ENCODE measurements around the gene KCNT1.

Gene KCNT1

DNA sequence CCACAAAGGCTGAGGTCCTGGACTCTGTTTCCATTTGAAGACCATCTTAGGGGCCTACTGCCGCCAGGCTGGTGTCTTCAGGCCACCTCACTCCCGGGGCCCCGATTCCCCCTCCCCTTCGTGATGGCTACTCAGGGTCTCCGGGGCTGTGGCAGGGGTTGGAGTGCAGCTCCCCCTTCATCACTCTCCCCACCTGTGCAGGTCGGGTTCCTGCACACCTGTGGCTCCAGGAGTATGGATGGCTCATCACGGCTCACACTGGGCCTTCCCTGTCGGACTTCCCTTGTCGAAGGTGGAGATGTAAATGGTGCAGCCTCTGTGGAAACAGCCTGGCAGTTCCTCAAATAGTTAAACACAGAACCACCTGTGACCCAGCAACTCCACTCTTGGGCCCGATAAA, 27.0 kb upstream of the KCNT1 start:
- H3K4me3 ChIP-seq (ENCODE audit: low read depth in 1 of 2, low read length in 2 of 2): no peak overlapping the region
- no peaks in the 10 kb centered on the region for H3K9me3 ChIP-seq (ENCODE audit: low read length)
- no peak overlapping the region for H3K27ac ChIP-seq (ENCODE audit: low read depth, low read length)
- no peak overlapping the region for H3K9ac ChIP-seq (ENCODE audit: low read length)
- no peaks in the 10 kb centered on the region for H3K36me3 ChIP-seq (ENCODE audit: insufficient read depth, low read length)
- H3K4me1 ChIP-seq (ENCODE audit: insufficient read depth, low read length): no peaks in the 10 kb centered on the region
- H3K27me3 ChIP-seq (ENCODE audit: control insufficient read depth in 1 of 2, insufficient read depth in 2 of 2, low read length in 2 of 2): peaks cover 0 to under 1% of the 10 kb centered on the region in 2 donors

DNA sequence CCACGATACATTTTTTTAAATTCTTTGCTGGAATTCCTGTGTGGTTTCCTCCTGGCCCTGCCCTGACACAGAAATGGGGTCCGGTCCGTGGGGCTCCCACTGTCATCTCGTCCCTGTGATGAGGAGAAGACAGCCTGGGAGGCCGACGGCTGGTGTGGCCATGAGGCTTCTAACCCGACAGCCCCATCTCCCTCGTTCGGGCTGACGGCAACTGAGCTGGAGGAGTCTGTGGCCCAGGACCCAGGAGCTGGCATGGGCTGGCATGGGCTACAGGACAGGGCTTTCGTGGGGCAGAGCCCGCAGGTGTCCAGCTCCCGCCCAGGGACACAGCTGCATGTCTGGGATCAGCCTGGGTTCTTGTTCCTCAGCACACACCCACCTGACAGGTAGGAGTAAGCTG, 25.1 kb upstream of the KCNT1 start:
- no peak overlapping the region for H3K27ac ChIP-seq (ENCODE audit: low read depth, low read length)
- no peaks in the 10 kb centered on the region for H3K27me3 ChIP-seq (ENCODE audit: control insufficient read depth in 1 of 2, insufficient read depth in 2 of 2, low read length in 2 of 2)
- no peaks in the 10 kb centered on the region for H3K4me1 ChIP-seq (ENCODE audit: insufficient read depth, low read length)
- no peak overlapping the region for H3K4me3 ChIP-seq (ENCODE audit: low read depth in 1 of 2, low read length in 2 of 2)
- no peaks in the 10 kb centered on the region for H3K9me3 ChIP-seq (ENCODE audit: low read length)
- H3K9ac ChIP-seq (ENCODE audit: low read length): no peak overlapping the region
- no peaks in the 10 kb centered on the region for H3K36me3 ChIP-seq (ENCODE audit: insufficient read depth, low read length)

DNA sequence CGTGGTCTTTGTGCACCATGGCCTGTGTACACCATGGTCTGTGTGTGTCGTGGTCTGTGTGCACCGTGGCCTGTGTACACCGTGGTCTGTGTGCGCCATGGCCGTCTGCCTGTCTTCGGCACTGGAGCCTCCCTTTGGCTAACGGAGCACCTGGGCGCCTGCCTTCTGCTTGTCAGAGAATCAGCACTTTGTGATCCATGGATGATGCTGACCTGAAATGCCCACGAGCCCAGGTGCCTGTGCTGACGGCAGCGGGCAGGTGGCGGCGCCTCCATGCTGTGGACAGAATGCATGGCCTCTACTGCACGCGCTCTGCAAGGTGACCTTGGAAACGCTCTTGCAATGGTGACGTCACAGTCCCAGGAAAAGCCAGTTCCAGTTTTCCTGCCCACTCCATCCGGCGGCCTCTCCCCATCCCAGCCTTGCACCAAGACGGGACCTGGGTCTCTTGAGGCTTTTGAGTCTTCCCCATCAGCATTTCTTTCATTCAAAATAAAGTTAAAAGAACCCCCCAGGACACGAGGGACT, 24.3 kb upstream of the KCNT1 start:
- no peaks in the 10 kb centered on the region for H3K4me1 ChIP-seq (ENCODE audit: insufficient read depth, low read length)
- H3K27me3 ChIP-seq (ENCODE audit: control insufficient read depth in 1 of 2, insufficient read depth in 2 of 2, low read length in 2 of 2): no peaks in the 10 kb centered on the region

DNA sequence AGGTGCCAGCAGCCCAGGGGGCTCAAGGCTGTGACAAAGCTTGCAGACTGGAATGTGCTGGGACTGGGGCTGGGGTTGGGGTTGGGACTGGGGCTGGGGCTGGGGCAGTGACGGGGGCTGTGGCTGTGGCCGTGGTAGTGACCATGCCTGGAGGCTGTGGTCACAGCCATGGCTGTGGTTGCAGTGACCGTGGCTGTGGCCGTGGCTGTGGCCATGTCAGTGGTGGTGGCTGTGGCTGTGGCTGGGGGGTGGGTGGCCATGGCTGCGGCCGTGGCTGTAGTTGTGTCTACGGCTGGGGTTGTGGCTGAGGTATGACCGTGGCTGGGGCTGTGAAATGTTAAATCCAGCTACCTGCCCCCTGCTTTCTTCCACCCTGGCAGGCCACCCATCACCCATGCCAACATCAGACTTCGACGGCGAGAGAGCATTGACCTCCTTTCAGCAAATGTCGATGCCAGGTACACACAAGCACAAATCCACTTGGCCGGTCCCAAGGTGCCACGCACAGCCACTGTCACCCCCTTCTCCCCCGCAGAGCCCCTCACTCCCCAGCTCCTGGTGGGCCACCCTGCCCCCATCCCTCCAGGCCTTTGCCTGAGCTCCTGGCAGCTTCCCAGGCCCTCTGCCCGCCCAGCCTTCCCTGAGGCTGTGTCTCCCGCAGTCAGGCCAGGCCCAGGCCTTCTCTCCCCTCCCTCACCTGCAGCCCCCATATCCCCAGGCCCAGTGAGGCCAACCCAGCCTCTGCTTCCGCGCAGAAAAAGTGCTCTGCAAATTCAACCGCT, 23.6 kb upstream of the KCNT1 start:
- Histone ChIP-seq H3K9ac (ENCODE audit: low read length) (no peak overlapping the region), H3K4me1 (ENCODE audit: insufficient read depth, low read length) (no peaks in the 10 kb centered on the region), H3K9me3 (ENCODE audit: low read length) (no peaks in the 10 kb centered on the region), H3K36me3 (ENCODE audit: insufficient read depth, low read length) (no peaks in the 10 kb centered on the region), H3K27ac (ENCODE audit: low read depth, low read length) (no peak overlapping the region), H3K27me3 (ENCODE audit: control insufficient read depth in 1 of 2, insufficient read depth in 2 of 2, low read length in 2 of 2) (peaks cover 0 to 5% of the 10 kb centered on the region in 2 donors), H3K4me3 (ENCODE audit: low read depth in 1 of 2, low read length in 2 of 2) (no peak overlapping the region)

More for the DNA sequence above, 24.3 kb upstream of the KCNT1 start:
- Histone ChIP-seq H3K4me3 (ENCODE audit: low read depth in 1 of 2, low read length in 2 of 2) (no peak overlapping the region), H3K9ac (ENCODE audit: low read length) (no peak overlapping the region), H3K27ac (ENCODE audit: low read depth, low read length) (no peak overlapping the region), H3K36me3 (ENCODE audit: insufficient read depth, low read length) (no peaks in the 10 kb centered on the region), H3K9me3 (ENCODE audit: low read length) (no peaks in the 10 kb centered on the region)

DNA sequence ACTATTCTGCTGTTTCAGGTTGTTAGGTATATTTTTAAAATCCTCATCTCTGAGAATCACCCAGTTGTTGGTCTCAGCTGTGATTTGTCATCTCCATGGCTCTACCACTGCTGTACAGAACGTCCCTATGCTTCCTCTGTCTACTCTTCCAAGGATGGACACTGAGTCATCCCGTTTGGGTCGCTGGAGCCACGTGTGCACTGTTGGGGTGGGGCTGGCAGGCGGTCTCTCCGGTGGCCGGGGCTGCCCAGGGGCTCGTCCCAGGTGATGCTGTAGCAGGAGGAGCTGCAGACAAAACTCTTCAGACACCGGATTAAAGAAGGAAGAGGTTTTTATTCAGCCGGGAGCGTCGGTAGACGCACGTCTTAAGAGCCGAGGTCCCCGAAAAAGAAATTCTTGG, 21.9 kb upstream of the KCNT1 start:
- H3K27me3 ChIP-seq (ENCODE audit: control insufficient read depth in 1 of 2, insufficient read depth in 2 of 2, low read length in 2 of 2): peaks cover 0 to 11% of the 10 kb centered on the region in 2 donors
- H3K9me3 ChIP-seq (ENCODE audit: low read length): no peaks in the 10 kb centered on the region
- H3K4me1 ChIP-seq (ENCODE audit: insufficient read depth, low read length): no peaks in the 10 kb centered on the region
- H3K9ac ChIP-seq (ENCODE audit: low read length): no peak overlapping the region
- no peaks in the 10 kb centered on the region for H3K36me3 ChIP-seq (ENCODE audit: insufficient read depth, low read length)
- no peak overlapping the region for H3K4me3 ChIP-seq (ENCODE audit: low read depth in 1 of 2, low read length in 2 of 2)
- no peak overlapping the region for H3K27ac ChIP-seq (ENCODE audit: low read depth, low read length)

DNA sequence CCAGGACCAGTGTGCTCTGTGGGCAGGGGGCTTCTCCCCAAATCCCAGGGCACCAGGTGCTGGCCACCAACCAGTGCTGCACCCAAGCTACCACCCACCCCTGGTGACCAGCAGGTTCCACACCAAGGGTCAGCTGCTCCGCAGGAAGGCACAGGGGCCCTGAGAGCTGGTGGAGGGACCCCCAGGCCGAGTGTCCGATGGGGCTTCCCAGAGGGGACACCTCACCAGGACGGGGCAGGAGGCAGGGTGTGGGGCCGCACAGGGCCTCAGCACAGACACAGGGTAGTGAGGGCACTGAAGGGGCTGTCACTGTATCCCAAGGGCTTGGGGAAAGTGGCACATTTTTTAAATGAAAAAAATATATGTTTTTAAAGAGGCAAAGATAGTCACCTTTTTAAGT, 20.8 kb upstream of the KCNT1 start:
- H3K4me1 ChIP-seq (ENCODE audit: insufficient read depth, low read length): no peaks in the 10 kb centered on the region
- H3K36me3 ChIP-seq (ENCODE audit: insufficient read depth, low read length): no peaks in the 10 kb centered on the region
- H3K4me3 ChIP-seq (ENCODE audit: low read depth in 1 of 2, low read length in 2 of 2): no peak overlapping the region
- peaks cover 0 to 11% of the 10 kb centered on the region in 2 donors for H3K27me3 ChIP-seq (ENCODE audit: control insufficient read depth in 1 of 2, insufficient read depth in 2 of 2, low read length in 2 of 2)
- H3K9ac ChIP-seq (ENCODE audit: low read length): no peak overlapping the region
- H3K9me3 ChIP-seq (ENCODE audit: low read length): no peaks in the 10 kb centered on the region
- no peak overlapping the region for H3K27ac ChIP-seq (ENCODE audit: low read depth, low read length)

DNA sequence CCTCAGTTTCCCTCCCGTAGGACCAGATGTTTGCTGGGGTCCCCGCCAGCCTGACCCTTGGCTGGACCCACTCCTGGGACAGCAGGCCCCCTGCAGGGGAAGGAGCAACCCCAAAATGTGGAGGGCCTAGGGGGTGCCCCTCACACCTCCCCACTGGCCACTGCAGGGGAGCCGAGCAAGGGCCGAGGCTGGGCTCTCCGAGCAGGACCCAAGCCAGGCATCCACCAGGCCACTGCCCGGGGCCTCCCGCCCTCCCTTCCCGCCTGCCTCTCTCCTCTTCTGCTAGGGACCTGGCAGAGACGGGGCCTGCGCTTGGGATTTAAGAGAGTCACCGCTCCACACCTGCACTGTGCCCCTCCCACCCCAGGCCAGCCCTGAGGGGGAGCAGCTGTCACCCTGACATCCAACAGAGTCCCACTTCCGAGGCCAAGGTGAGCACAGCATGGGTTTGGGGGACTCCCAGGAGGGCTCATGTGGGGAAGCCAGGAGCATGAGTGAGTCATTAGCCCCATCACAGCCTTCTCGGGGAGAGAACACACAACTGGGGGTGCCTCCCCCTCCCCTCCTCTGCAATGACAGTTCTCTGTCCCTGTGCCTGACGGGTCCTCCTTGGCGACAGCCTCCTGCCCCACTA, 18.5 kb upstream of the KCNT1 start:
- peaks cover 0 to 11% of the 10 kb centered on the region in 2 donors for H3K27me3 ChIP-seq (ENCODE audit: control insufficient read depth in 1 of 2, insufficient read depth in 2 of 2, low read length in 2 of 2)

DNA sequence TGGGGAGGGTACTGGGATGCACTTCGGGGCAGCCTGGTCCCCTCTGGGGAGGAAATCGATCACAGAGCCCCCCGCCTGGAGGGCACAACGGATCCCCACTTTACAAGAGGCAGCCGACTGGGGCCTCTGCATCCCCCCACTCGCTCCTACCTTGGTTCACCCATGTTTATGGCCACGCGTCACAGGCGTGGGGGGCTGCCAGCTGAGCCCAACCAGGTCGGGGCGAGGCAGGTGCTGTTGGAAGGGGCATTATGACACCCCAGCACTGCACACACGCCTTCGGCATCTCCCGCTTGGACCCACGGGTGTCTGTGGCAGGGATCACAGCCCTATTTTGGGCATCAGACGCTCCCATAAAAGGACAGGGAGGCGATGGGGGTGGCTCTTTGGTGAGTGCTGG, 17.3 kb upstream of the KCNT1 start:
- H3K4me1 ChIP-seq (ENCODE audit: insufficient read depth, low read length): no peaks in the 10 kb centered on the region
- H3K27me3 ChIP-seq (ENCODE audit: control insufficient read depth in 1 of 2, insufficient read depth in 2 of 2, low read length in 2 of 2): peaks cover 0 to 17% of the 10 kb centered on the region in 2 donors

More for the DNA sequence above, 18.5 kb upstream of the KCNT1 start:
- H3K4me3 ChIP-seq (ENCODE audit: low read depth in 1 of 2, low read length in 2 of 2): no peak overlapping the region
- H3K4me1 ChIP-seq (ENCODE audit: insufficient read depth, low read length): no peaks in the 10 kb centered on the region
- no peak overlapping the region for H3K27ac ChIP-seq (ENCODE audit: low read depth, low read length)
- H3K36me3 ChIP-seq (ENCODE audit: insufficient read depth, low read length): no peaks in the 10 kb centered on the region
- H3K9me3 ChIP-seq (ENCODE audit: low read length): no peaks in the 10 kb centered on the region
- no peak overlapping the region for H3K9ac ChIP-seq (ENCODE audit: low read length)

DNA sequence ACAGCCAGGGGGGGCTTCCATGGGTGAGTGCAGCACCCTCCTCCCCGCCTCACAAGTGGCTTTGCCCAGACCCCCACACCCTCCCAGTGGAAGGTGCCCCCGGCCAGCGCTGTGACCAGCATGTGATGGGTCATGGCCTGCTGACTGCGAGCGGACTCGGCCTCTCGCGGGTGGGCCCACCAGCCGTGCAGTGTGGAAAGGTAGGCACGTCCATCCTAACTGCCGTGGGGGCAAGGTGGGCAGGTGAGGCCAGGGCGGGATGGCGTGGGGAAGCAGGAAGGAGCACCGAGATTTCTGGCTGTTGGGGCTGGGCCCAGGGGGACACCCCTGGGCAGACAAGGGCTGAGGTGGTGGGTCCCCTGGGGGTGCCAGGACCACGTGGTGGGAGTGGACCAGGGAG, 14.8 kb upstream of the KCNT1 start:
- Histone ChIP-seq H3K9ac (ENCODE audit: low read length) (no peak overlapping the region), H3K36me3 (ENCODE audit: insufficient read depth, low read length) (no peaks in the 10 kb centered on the region), H3K9me3 (ENCODE audit: low read length) (no peaks in the 10 kb centered on the region), H3K4me3 (ENCODE audit: low read depth in 1 of 2, low read length in 2 of 2) (no peak overlapping the region), H3K4me1 (ENCODE audit: insufficient read depth, low read length) (no peaks in the 10 kb centered on the region), H3K27me3 (ENCODE audit: control insufficient read depth in 1 of 2, insufficient read depth in 2 of 2, low read length in 2 of 2) (peaks cover 0 to 17% of the 10 kb centered on the region in 2 donors), H3K27ac (ENCODE audit: low read depth, low read length) (no peak overlapping the region)

More for the DNA sequence above, 17.3 kb upstream of the KCNT1 start:
- Histone ChIP-seq H3K9me3 (ENCODE audit: low read length) (no peaks in the 10 kb centered on the region), H3K9ac (ENCODE audit: low read length) (no peak overlapping the region), H3K36me3 (ENCODE audit: insufficient read depth, low read length) (no peaks in the 10 kb centered on the region), H3K4me3 (ENCODE audit: low read depth in 1 of 2, low read length in 2 of 2) (no peak overlapping the region), H3K27ac (ENCODE audit: low read depth, low read length) (no peak overlapping the region)

DNA sequence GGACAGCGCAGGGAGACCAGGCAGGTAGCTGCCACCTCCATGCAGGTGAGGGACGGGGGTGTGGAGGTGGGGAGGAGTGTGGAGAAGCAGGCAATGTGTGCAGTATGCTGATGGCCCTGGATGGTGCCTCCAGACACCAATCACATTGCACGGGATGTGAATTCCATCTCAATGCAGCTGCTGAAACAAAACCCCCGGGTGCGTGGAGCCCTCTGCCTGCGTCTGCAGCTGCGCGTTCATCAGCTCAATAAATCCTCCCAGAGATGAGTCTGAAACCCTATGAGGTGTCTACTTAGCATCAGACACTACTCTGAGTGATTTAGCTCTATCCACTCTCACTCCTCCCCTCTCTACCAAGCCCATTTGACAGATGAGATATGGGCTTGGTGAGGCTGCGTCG, 13.0 kb upstream of the KCNT1 start:
- Histone ChIP-seq H3K4me1 (ENCODE audit: insufficient read depth, low read length) (no peaks in the 10 kb centered on the region), H3K4me3 (ENCODE audit: low read depth in 1 of 2, low read length in 2 of 2) (no peak overlapping the region), H3K27me3 (ENCODE audit: control insufficient read depth in 1 of 2, insufficient read depth in 2 of 2, low read length in 2 of 2) (peaks cover 0 to 17% of the 10 kb centered on the region in 2 donors), H3K9ac (ENCODE audit: low read length) (no peak overlapping the region), H3K27ac (ENCODE audit: low read depth, low read length) (no peak overlapping the region), H3K9me3 (ENCODE audit: low read length) (no peaks in the 10 kb centered on the region), H3K36me3 (ENCODE audit: insufficient read depth, low read length) (no peaks in the 10 kb centered on the region)

DNA sequence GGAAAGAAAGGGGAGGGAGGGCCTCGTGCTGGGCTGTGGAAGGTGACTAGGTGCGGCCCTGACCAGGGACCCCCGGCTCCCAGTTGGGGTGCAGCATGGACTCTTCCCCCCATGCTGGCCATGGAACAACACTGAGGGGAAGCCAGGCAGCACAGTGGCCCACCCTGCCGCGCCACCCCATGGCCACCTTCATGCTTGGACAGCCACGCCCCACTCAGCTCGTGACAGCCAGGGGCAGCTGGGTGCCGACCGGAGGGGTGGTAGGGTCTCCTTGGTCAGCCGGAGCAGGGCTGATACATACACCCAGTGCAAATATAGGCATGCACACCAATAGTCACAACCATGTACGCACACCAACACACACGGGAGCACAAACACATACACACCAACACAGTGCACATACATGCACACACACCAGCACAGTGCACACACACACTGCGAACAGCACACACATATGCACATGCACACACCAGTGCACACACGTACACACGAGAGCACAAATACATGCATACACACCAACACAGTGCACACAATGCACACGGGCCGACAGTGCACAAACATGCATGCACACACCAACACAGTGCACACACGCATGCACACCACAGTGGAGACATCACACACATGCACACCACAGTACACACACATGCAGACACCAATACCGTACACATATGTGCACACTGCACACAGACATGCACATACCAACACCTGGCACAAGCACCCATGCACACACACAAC, 11.0 kb upstream of the KCNT1 start:
- H3K27ac ChIP-seq (ENCODE audit: low read depth, low read length): no peak overlapping the region
- H3K9me3 ChIP-seq (ENCODE audit: low read length): no peaks in the 10 kb centered on the region
- H3K27me3 ChIP-seq (ENCODE audit: control insufficient read depth in 1 of 2, insufficient read depth in 2 of 2, low read length in 2 of 2): peaks cover 0 to 13% of the 10 kb centered on the region in 2 donors
- H3K4me1 ChIP-seq (ENCODE audit: insufficient read depth, low read length): no peaks in the 10 kb centered on the region
- H3K4me3 ChIP-seq (ENCODE audit: low read depth in 1 of 2, low read length in 2 of 2): no peak overlapping the region
- H3K36me3 ChIP-seq (ENCODE audit: insufficient read depth, low read length): no peaks in the 10 kb centered on the region
- H3K9ac ChIP-seq (ENCODE audit: low read length): no peak overlapping the region

All from muscle layer of colon (tissue), 2 donors.